AML-193 (cell line): ENCODE measurements around the gene TRIM66.

ENCODE experiments used
- DNase-seq, 2 experiments: peaks; one replicate each; lab custom pipeline; 2025; lab: John Stamatoyannopoulos, UW

The TRIM66 gene, protein sequence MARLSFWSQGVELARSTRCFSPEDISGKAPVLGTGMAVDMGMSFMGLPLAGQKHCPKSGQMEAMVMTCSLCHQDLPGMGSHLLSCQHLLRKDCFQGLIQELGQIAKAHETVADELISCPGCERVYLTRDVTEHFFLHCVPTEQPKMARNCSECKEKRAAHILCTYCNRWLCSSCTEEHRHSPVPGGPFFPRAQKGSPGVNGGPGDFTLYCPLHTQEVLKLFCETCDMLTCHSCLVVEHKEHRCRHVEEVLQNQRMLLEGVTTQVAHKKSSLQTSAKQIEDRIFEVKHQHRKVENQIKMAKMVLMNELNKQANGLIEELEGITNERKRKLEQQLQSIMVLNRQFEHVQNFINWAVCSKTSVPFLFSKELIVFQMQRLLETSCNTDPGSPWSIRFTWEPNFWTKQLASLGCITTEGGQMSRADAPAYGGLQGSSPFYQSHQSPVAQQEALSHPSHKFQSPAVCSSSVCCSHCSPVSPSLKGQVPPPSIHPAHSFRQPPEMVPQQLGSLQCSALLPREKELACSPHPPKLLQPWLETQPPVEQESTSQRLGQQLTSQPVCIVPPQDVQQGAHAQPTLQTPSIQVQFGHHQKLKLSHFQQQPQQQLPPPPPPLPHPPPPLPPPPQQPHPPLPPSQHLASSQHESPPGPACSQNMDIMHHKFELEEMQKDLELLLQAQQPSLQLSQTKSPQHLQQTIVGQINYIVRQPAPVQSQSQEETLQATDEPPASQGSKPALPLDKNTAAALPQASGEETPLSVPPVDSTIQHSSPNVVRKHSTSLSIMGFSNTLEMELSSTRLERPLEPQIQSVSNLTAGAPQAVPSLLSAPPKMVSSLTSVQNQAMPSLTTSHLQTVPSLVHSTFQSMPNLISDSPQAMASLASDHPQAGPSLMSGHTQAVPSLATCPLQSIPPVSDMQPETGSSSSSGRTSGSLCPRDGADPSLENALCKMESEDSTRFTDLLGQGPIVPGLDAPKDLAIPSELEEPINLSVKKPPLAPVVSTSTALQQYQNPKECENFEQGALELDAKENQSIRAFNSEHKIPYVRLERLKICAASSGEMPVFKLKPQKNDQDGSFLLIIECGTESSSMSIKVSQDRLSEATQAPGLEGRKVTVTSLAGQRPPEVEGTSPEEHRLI (N-terminal part only)

GRCh38 chr11:8682303-8683114 is at the start of gene TRIM66, which contains the start of gene RPL27A:
TRIM66 (minus strand) TSS chr11:8682665; CDS start chr11:8672274, 10,391 bp downstream.
RPL27A (plus strand) TSS chr11:8682792; CDS start chr11:8682814, 22 bp downstream.
- DNase-seq = peak; percentile 81 to 89

- DNase-seq = no peak
Measured at GRCh38 chr11:8731647-8732323, 49.3 kb upstream of the TRIM66 start.

- no peak for DNase-seq
Measured at GRCh38 chr11:8730697-8731020, 48.2 kb upstream of the TRIM66 start.

DNA sequence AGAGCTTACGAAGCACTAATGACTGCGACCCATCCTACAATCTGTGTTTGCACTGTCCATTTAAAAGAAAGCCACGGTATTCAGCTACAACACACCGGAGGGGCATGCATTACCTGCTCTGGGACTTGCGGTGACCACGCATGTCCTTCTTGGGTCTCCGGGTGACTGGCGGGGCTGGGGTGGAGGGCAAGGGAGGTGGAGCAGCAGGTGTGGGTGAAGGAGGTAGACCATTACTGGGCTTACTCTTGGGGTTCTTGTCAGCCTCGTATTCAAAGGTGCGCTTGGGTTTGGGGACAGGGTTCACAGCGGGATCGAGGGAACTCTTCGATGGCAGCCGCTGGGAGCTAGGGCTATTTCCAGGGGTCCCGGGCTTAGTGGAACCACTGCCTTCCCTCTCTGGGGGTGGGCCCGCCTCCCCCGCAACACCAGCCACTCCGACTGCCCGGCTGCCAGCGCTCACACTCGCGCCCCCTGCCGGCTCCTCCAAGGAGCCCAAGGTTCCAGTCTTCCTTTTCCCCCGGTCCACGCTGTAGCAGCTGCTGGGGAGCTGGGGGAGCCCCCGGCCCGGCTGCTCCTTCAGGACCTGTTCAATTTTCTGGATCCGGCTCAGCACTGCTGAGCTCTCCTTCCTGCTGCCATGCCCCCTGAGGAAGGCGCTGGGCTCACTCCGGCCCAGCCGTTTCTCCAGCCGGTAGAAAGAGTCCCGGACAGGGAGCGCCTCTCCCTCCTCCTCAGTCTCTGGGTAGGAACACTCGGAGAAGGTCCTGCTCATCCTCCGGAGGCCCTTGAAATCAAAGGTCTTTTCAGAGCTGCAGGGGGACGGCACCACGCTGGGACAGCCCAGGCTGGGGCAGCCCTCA is 47.6 kb upstream of the TRIM66 start:
- no peak for DNase-seq

- DNase-seq = no peak
Measured at GRCh38 chr11:8729067-8729466, 46.6 kb upstream of the TRIM66 start.

DNA sequence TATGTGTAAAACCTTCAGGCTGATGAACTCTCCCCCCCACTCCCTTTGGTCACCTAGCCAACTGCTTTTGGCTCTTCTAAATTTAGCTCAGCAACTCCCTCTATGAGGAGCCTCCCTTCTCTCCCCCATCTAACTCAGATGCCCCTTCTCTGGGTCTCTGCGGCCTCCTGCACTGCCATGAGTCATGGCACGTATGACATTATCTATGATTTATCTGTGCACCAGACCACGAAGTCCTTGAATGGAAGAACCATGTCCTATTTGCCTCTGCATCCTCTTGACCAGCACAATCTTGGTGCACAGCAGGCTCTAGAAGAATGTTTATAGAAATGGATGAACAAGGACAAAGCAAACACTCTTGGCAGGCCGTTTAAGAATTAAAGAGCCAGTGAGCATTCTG is 46.1 kb upstream of the TRIM66 start:
- no peak for DNase-seq

- DNase-seq = no peak
Measured at GRCh38 chr11:8726395-8726794, 43.9 kb upstream of the TRIM66 start.

DNA sequence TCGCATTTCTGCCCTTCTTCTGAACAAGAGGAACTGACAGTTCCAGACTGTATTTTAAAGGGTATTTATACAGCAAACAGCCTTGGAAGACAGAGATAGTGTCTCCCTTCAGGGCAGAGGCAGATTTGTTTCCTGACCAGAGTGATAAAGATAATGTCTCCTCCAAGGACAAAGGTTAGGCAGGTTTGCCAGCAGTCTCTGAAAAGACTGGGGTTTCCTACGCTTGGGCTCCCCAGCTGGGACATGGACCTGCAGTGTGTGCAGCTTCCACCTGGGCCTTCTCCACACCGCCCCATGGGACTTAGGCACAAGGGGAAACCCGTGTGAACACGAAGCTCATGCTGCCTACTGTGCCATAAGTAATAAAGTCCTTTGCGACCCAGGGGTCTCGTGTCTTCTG is 42.2 kb upstream of the TRIM66 start:
- no peak for DNase-seq

- DNase-seq = no peak
Measured at GRCh38 chr11:8723711-8724110, 41.2 kb upstream of the TRIM66 start.

DNA sequence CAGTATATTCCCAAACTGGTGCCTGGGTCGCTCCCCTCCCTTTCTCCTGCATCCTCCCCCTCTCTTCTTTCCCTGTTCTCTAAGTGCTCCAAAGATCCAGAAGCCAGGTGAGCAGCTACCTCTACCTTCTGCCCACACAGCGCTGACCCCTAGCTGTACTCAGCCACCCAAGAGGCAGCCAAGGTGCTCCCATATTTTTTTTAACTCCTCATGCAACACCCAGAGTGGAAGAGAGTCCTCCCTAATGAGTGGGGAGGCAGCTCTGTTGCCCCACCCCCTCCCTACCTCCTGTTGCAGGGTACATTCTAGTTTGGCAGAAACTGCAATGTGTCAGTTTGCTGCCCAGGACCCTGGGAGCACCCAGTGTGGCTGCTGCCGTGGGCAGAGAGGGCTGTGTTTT is 40.3 kb upstream of the TRIM66 start:
- no peak for DNase-seq

DNA sequence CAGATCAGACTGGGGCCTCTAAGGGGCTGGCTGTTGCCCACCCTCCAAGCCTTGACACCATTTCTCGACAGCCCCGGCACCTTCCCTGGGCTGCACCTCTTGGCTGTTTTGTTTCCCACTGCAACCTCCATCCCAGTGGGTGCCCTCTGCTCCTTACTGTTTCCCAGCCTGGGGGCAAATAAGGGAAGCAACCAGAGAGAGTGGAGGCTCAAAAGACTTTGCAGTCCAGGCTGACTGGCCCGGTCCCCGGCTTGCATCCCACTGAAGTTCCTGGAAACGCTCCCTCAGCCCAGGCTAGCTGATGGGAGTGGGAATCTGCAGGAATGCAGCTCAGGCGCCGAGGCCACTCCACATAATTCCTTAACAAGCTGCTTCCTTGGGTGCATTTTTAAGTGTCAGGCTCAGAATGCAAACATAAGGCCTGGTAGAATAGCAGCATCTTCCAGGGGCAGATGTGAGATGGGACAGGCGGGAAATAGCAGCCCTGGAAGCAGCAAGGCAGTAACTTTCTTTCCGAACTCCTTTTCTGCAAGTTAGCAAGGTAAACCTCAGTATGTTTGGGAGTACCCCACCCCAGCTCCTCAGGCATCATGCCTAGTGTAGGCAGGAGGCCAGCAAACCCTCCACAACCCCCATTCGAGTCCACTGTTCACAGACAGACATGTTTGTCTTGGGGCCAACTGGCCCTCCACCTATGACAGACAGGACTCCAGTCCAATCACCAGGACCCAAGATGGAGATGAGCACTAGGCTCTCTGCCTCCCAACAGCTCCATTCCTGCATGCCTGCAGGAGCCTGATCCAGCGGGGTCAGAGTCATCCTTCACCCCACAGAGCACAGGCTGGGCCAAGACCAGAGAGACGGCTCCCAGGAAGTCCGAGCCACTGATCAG is 39.4 kb upstream of the TRIM66 start:
- no peak for DNase-seq

DNA sequence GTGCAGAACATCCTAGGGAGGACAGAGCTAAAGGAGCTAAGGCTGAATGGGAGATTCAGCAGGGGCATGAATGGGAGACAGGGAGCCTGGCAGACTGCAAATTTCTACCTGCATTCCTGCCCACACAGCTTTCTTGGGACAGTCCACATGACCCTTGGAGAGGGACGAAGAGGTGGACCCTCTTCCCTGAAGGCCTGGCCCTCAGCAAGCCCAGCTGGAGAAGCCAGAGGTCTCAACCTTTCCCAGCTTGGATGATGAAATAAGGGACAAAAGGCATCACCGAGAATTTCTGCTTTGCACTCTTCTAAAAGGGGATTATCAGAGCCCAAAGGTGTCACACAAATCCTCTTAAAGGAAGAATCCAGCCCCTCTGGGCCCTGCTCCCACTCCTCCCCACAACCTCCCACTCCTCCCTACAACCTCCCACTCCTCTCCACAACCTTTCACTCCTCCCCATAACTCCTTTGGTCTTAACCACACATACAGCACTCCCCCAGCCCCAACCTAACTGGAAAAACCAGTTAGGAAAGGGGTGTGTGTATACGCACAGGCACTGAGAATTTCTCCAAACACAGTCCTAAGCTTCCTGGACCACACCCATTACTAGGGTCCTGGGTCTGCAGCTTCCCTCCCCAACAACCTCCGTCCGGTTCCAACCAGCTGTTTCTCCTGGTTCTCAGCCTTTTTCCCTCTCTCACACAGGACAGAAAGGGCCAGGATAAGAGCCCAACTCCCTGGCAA is 38.6 kb upstream of the TRIM66 start:
- DNase-seq = no peak

DNA sequence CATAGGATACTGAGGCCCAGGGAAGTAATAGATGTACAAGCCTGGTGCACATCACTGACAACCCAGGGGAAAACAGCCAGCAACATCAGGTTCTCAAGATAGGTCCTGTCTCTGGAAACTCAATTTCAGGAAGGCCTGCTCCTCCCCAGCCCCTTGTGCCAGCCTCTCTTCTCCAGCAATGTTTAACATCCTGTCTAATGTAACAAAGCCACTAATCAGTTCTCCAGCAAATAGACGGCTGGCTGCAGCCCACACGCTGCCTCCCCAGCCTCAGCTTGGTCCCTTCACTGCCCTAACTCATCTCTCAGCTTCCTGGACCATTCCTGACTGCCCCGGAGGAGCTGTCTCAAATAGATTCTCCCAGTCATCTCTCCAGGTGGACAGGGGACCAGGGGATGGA is 37.9 kb upstream of the TRIM66 start:
- DNase-seq = no peak

GRCh38 chr11:8719721-8720120 is 37.3 kb upstream of the TRIM66 start:
- DNase-seq = no peak

DNA sequence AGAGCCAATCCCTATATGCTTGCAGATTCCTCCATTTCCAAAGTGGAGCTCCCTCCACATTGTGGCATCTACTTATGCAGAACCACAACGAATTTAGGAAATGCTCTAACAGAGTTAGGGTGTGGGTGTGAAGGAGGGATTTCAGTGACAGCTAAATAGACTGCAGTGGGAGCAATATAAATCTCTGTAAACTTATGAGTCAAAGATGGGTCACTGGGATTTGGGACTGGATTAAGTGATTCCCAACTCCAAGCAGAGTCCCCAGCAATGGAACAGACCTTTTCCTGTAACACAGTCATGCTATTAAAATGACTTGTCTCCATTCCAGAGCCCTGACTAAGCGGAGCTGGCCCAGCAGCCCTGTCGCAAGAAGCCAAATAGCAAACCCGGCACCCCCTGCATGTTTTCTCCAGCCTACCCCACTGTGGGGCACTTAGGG is 36.8 kb upstream of the TRIM66 start:
- no peak for DNase-seq

DNA sequence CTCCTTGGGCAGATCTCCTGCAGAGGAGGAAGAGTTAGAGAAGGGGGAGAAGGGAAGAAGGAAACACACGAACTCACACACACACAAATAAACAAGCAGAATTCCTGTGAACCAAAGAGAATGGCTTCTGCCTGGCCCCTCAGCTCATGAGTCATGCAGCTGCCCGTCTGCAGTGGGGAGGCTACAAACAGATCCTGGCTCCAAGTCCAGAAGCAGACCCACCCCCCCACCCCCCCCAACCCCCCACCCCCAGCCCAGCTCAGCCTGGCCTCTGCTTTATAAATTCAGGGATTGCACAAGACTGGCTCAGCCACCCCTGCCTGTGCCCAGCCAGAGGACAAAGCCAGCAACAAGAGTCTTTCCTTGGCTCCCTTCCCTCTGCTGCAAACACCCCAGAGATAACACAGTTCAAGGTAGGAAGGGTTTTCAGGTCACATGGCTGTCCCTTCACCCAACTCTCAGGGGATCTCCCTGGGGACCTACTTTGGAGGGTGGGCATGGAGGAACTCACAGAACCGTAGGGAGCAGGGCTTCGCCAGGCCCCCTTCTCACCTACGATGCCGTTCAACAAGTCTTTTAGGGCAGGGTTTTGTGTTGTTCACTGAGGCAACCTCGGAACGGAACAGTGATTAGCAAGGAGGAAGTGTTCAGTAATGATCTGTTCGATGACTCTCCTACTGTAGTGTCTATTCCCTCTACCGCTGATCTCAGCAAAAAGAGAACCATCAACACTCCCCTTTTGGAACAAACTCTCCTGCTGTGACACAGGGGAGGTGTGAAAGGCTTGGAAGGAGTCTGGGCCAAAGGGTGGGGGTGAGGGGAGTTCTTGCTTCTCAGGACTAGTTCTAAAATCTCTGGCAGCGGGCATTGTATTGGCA is 35.6 kb upstream of the TRIM66 start:
- no peak for DNase-seq

- DNase-seq = no peak
Measured at GRCh38 chr11:8717544-8717875, 35.0 kb upstream of the TRIM66 start.

DNA sequence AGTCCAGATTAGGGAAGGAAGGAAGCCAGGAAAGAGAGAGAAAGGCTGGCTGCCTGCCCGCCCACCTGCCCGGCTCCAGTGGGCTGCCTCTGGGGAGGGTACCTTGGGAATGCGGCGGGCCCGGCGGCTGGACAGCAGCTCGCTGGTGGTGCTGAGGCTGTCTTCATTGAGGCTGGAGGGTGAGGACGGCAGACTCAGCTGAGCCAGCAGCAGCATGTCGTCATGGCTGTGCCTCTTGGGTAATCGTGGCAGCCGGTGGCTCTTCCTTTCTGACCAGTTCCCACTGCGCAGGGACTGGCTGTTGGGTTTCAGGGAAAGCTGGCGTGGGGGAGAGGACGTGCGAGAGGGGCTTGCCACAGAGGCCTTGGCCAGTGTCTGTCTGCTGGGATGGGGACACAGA is 33.0 kb upstream of the TRIM66 start:
- no peak for DNase-seq
